ENCODE measurements around the gene ADCY1. TPM values are rescaled to one million over a fixed set of nuclear protein-coding genes. Genes with fewer than 3 reads are reported as not detected.

Gene ADCY1
- total RNA-seq, 2 donors from 2014 or later: 1.1 TPM

DNA sequence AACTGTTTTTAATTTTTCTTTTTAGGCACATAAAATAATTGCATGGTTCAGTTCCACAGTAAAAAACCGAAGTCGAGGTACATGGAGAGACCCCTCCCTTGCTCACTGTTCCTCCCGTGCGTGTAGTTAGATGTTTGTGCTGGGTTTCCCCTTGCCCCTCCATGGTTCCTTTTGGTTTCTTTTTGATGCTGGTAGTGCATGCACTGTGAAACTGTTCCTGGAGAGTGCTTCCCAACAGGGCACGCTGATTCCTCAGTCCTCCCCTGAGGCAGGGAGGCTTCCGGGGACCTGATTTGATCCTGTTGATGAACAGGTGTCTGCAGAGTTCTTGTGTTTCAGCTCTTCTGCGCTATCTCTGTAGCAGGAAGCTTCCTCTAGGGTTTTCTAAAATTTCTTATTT, 69.5 kb downstream of the ADCY1 start:
- Histone ChIP-seq H3K9me3 (no peaks in the 10 kb centered on the region), H3K9ac (ENCODE audit: low read depth in 2 of 2, low read length in 2 of 2) (no peak overlapping the region), H3K27me3 (no peaks in the 10 kb centered on the region), H3K27ac (no peak overlapping the region), H3K36me3 (no peaks in the 10 kb centered on the region), H3K4me3 (no peak overlapping the region), H3K4me1 (no peaks in the 10 kb centered on the region)
- intact Hi-C loops (cut with DNase I): no loop called here
- no peak for DNase-seq
- TF ChIP-seq, protein P1, sequence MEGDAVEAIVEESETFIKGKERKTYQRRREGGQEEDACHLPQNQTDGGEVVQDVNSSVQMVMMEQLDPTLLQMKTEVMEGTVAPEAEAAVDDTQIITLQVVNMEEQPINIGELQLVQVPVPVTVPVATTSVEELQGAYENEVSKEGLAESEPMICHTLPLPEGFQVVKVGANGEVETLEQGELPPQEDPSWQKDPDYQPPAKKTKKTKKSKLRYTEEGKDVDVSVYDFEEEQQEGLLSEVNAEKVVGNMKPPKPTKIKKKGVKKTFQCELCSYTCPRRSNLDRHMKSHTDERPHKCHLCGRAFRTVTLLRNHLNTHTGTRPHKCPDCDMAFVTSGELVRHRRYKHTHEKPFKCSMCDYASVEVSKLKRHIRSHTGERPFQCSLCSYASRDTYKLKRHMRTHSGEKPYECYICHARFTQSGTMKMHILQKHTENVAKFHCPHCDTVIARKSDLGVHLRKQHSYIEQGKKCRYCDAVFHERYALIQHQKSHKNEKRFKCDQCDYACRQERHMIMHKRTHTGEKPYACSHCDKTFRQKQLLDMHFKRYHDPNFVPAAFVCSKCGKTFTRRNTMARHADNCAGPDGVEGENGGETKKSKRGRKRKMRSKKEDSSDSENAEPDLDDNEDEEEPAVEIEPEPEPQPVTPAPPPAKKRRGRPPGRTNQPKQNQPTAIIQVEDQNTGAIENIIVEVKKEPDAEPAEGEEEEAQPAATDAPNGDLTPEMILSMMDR (IDR thresholded peaks at IDR 0.05): no peak

DNA sequence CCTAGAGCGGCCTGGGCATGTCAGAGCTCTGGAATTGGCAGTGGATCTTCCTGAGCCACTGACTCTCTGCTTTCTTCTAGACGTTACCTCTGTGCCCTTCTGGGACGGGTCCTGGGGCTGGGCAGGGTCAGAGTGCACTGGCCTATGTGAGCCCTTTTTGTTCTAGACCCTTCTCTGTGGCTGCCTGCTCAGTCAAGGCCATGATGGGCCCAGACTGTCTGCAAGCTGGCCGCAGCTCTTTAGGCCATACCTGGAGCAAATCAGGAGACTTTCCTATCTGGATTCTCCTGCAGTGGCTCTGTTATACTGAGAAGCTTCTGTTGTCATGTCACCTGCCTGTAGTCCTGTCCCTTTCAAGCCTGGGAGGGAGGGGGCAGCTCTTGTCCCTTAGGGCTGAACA, 70.1 kb downstream of the ADCY1 start:
- H3K9me3 ChIP-seq: no peaks in the 10 kb centered on the region
- no peak overlapping the region for H3K4me3 ChIP-seq
- no peak overlapping the region for H3K27ac ChIP-seq
- intact Hi-C loops (cut with DNase I): no loop called here
- no peak overlapping the region for H3K9ac ChIP-seq (ENCODE audit: low read depth in 2 of 2, low read length in 2 of 2)
- H3K4me1 ChIP-seq: no peaks in the 10 kb centered on the region
- no peak for DNase-seq
- H3K36me3 ChIP-seq: no peaks in the 10 kb centered on the region
- TF ChIP-seq, protein P1 (IDR thresholded peaks at IDR 0.05): no peak
- H3K27me3 ChIP-seq: no peaks in the 10 kb centered on the region

DNA sequence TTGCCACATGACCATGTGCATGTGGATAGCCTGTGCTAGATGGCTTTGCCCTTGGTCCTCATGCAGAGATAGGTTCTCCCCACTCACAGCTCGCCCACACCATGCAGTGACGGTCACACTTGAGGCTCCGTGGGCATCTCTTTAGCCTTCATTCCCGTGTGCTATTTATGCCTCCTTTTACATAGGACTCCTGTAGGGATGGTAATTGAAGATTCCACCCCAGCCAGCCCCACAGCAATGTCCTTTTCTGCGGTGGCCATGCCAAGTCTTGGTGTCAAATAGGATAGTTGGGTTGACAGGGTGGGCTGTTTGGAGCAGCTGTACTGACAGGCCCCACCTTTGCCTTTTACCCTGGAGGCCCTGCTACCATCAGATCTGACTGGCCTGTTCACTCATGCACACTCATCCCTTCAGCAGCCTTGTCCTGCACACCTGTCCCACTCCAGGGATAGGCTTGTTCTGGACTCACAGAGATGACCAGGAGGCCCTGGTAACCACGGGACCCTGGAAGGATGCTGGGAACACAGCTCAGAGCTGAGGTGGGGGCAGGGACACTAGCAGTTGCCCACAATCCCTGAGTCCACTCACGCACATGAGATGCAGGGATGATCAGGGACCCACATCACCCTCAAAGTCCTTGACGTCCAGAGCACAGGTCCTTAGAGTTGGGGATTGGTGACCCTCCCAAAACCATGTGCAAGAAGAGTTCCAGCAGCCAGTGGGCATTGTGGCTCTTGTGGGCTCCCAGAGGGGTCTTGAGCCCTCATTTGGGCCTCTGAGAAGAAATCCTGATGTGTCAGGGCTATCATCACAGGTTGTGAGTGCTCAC, 71.2 kb downstream of the ADCY1 start:
- H3K27ac ChIP-seq: no peak overlapping the region
- no peaks in the 10 kb centered on the region for H3K9me3 ChIP-seq
- TF ChIP-seq, protein P1 (IDR thresholded peaks at IDR 0.05): no peak
- H3K9ac ChIP-seq (ENCODE audit: low read depth in 2 of 2, low read length in 2 of 2): no peak overlapping the region
- H3K4me3 ChIP-seq: no peak overlapping the region
- no peaks in the 10 kb centered on the region for H3K27me3 ChIP-seq
- H3K36me3 ChIP-seq: no peaks in the 10 kb centered on the region
- intact Hi-C loops (cut with DNase I): no loop called here
- no peaks in the 10 kb centered on the region for H3K4me1 ChIP-seq
- no peak for DNase-seq

DNA sequence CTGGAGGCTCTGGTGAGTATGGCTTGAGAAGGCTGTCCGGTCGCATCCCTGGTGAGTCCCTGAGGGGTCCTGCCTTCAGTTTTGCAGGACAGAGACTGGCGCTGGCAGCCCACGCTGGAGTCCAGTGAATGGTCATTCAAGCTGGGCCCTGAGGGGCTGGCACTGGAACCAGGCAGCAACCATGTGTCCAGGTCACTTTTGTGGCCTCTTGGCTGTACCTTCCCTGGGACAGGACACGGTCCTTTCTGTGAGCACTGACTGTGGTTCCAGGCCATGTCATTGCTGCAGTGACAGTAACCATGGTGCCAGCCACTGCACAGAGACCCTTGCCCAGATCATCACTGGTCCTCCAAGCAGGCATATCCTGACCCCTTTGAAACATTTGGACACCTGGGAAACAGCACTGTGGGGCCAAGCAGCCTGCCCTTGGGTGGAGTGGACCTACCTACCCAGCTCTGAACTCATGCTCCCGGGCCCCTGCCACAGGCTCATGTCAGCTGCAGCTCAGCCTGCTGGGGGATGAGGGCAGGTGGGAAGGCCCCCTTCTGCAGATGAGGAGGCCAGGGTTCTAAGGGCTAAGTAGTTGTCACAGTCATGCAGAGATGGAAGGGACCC, 72.1 kb downstream of the ADCY1 start:
- H3K4me1 ChIP-seq: no peaks in the 10 kb centered on the region
- TF ChIP-seq, protein P1 (IDR thresholded peaks at IDR 0.05): no peak
- no peaks in the 10 kb centered on the region for H3K9me3 ChIP-seq
- H3K4me3 ChIP-seq: no peak overlapping the region
- DNase-seq: no peak
- intact Hi-C loops (cut with DNase I): no loop called here
- no peaks in the 10 kb centered on the region for H3K36me3 ChIP-seq
- H3K9ac ChIP-seq (ENCODE audit: low read depth in 2 of 2, low read length in 2 of 2): no peak overlapping the region
- no peaks in the 10 kb centered on the region for H3K27me3 ChIP-seq
- H3K27ac ChIP-seq: no peak overlapping the region

DNA sequence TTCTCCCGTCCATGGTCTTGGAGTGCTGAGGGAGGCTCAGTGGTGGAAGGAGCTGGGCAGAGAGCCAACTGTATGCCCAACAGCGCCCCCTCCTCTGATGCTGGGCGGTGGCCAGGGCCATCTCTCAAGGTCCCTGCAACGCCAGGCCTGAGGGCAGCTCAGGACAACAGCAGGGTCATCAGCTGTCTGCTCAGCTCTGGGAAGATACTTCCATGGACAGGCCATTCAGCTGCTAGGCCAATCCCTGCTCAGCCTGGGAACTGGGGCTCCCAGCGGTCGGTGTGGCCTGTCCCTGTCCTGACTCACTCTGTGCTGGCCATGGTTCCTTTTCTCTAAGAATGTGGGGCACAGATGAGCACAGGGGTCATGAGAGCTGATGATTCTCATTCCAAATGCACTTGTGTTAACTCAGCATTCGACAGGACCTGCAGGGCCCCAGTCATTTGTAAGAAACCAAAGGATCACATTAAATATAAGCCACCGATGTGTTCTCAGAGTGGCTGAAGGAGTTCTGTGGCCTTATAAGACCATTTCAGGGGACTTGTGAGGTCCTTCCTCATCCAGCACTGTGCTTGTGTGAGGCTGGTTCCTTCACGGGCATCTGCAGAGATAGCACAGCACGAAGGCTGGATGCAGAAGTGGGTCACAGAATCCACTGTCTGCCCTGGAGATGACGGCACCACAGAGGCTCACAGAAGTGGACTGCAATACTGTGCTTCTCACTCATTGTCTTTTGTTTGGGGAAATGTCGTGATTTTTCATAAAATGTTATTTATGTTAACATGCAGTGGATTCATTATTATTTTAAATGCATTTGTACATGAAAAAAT, 73.0 kb downstream of the ADCY1 start:
- Histone ChIP-seq H3K9me3 (no peaks in the 10 kb centered on the region), H3K9ac (ENCODE audit: low read depth in 2 of 2, low read length in 2 of 2) (no peak overlapping the region), H3K36me3 (no peaks in the 10 kb centered on the region), H3K27me3 (no peaks in the 10 kb centered on the region), H3K4me1 (no peaks in the 10 kb centered on the region), H3K27ac (no peak overlapping the region), H3K4me3 (no peak overlapping the region)
- intact Hi-C loops (cut with DNase I): no loop called here
- TF ChIP-seq, protein P1 (IDR thresholded peaks at IDR 0.05): no peak
- DNase-seq: no peak
